ENCODE results near the gene CEP95. TPM values are rescaled to one million over a fixed set of nuclear protein-coding genes. Genes with fewer than 3 reads are reported as not detected.

The CEP95 gene
- total and polyA plus RNA-seq, 9 donors: 35.5 to 62.7 (median 42.0) TPM

- DNase-seq: no peak
- H3K27me3 ChIP-seq (ENCODE audit: control insufficient read depth, insufficient read depth, low read length): peaks cover 5% of the 10 kb centered on the region
- H3K27ac ChIP-seq (ENCODE audit: low read length): no peak overlapping the region
- no peak overlapping the region for H3K4me3 ChIP-seq (ENCODE audit: low read length)
- no peaks in the 10 kb centered on the region for H3K36me3 ChIP-seq (ENCODE audit: control insufficient read depth, insufficient read depth, low read length)
- peaks cover 2% of the 10 kb centered on the region for H3K9me3 ChIP-seq (replicated peaks; ENCODE audit: control insufficient read depth, low read depth, low read length)
- 17% methylated on average over 1 of the region's 4 CpGs for WGBS (ENCODE audit: insufficient coverage)
- H3K4me1 ChIP-seq (ENCODE audit: control insufficient read depth, insufficient read depth, low read length): peaks cover 3% of the 10 kb centered on the region
Measured at GRCh38 chr17:64470625-64471024, 36.2 kb upstream of the CEP95 start.

GRCh38 chr17:64471440-64471839 is 35.3 kb upstream of the CEP95 start:
- WGBS (ENCODE audit: insufficient coverage): no CpG with 5 or more reads among the region's 3 CpGs
- H3K36me3 ChIP-seq (ENCODE audit: control insufficient read depth, insufficient read depth, low read length): no peaks in the 10 kb centered on the region
- H3K27me3 ChIP-seq (ENCODE audit: control insufficient read depth, insufficient read depth, low read length): peaks cover 3% of the 10 kb centered on the region
- H3K27ac ChIP-seq (ENCODE audit: low read length): no peak overlapping the region
- no peak overlapping the region for H3K4me3 ChIP-seq (ENCODE audit: low read length)
- peaks cover under 1% of the 10 kb centered on the region for H3K9me3 ChIP-seq (replicated peaks; ENCODE audit: control insufficient read depth, low read depth, low read length)
- peaks cover 2% of the 10 kb centered on the region for H3K4me1 ChIP-seq (ENCODE audit: control insufficient read depth, insufficient read depth, low read length)
- no peak for DNase-seq

- Histone ChIP-seq H3K27me3 (ENCODE audit: control insufficient read depth, insufficient read depth, low read length) (no peaks in the 10 kb centered on the region), H3K4me1 (ENCODE audit: control insufficient read depth, insufficient read depth, low read length) (no peaks in the 10 kb centered on the region), H3K36me3 (ENCODE audit: control insufficient read depth, insufficient read depth, low read length) (peaks cover 2% of the 10 kb centered on the region), H3K9me3 (replicated peaks; ENCODE audit: control insufficient read depth, low read depth, low read length) (no peaks in the 10 kb centered on the region), H3K4me3 (ENCODE audit: low read length) (no peak overlapping the region), H3K27ac (ENCODE audit: low read length) (no peak overlapping the region)
- no CpG with 5 or more reads among the region's 2 CpGs for WGBS (ENCODE audit: insufficient coverage)
- no peak for DNase-seq
Measured at GRCh38 chr17:64472564-64472963, 34.2 kb upstream of the CEP95 start.

GRCh38 chr17:64477849-64478248 is 28.9 kb upstream of the CEP95 start:
- H3K9me3 ChIP-seq (replicated peaks; ENCODE audit: control insufficient read depth, low read depth, low read length): no peaks in the 10 kb centered on the region
- WGBS (ENCODE audit: insufficient coverage): no CpG with 5 or more reads among the region's 1 CpG
- H3K27ac ChIP-seq (ENCODE audit: low read length): no peak overlapping the region

GRCh38 chr17:64480951-64481350 is 25.8 kb upstream of the CEP95 start:
- H3K27me3 ChIP-seq (ENCODE audit: control insufficient read depth, insufficient read depth, low read length): no peaks in the 10 kb centered on the region
- WGBS (ENCODE audit: insufficient coverage): no CpG with 5 or more reads among the region's 1 CpG
- H3K9me3 ChIP-seq (replicated peaks; ENCODE audit: control insufficient read depth, low read depth, low read length): no peaks in the 10 kb centered on the region
- H3K4me1 ChIP-seq (ENCODE audit: control insufficient read depth, insufficient read depth, low read length): no peaks in the 10 kb centered on the region
- H3K4me3 ChIP-seq (ENCODE audit: low read length): no peak overlapping the region
- peaks cover 40% of the 10 kb centered on the region for H3K36me3 ChIP-seq (ENCODE audit: control insufficient read depth, insufficient read depth, low read length)
- DNase-seq: no peak
- H3K27ac ChIP-seq (ENCODE audit: low read length): no peak overlapping the region

More at GRCh38 chr17:64477849-64478248, 28.9 kb upstream of the CEP95 start:
- Histone ChIP-seq H3K4me1 (ENCODE audit: control insufficient read depth, insufficient read depth, low read length) (no peaks in the 10 kb centered on the region), H3K36me3 (ENCODE audit: control insufficient read depth, insufficient read depth, low read length) (peaks cover 21% of the 10 kb centered on the region), H3K27me3 (ENCODE audit: control insufficient read depth, insufficient read depth, low read length) (no peaks in the 10 kb centered on the region), H3K4me3 (ENCODE audit: low read length) (no peak overlapping the region)
- DNase-seq: no peak

GRCh38 chr17:64484380-64484779 is 22.4 kb upstream of the CEP95 start:
- H3K27me3 ChIP-seq (ENCODE audit: control insufficient read depth, insufficient read depth, low read length): no peaks in the 10 kb centered on the region
- H3K27ac ChIP-seq (ENCODE audit: low read length): no peak overlapping the region
- no peaks in the 10 kb centered on the region for H3K4me1 ChIP-seq (ENCODE audit: control insufficient read depth, insufficient read depth, low read length)
- peaks cover 46% of the 10 kb centered on the region for H3K36me3 ChIP-seq (ENCODE audit: control insufficient read depth, insufficient read depth, low read length)
- WGBS (ENCODE audit: insufficient coverage): 83% methylated on average over 1 of the region's 3 CpGs
- no peak for DNase-seq
- no peaks in the 10 kb centered on the region for H3K9me3 ChIP-seq (replicated peaks; ENCODE audit: control insufficient read depth, low read depth, low read length)
- H3K4me3 ChIP-seq (ENCODE audit: low read length): no peak overlapping the region

- Histone ChIP-seq H3K4me3 (ENCODE audit: low read length) (no peak overlapping the region), H3K9me3 (replicated peaks; ENCODE audit: control insufficient read depth, low read depth, low read length) (no peaks in the 10 kb centered on the region), H3K36me3 (ENCODE audit: control insufficient read depth, insufficient read depth, low read length) (peaks cover 46% of the 10 kb centered on the region), H3K27ac (ENCODE audit: low read length) (no peak overlapping the region), H3K4me1 (ENCODE audit: control insufficient read depth, insufficient read depth, low read length) (no peaks in the 10 kb centered on the region), H3K27me3 (ENCODE audit: control insufficient read depth, insufficient read depth, low read length) (no peaks in the 10 kb centered on the region)
- no CpG with 5 or more reads among the region's 2 CpGs for WGBS (ENCODE audit: insufficient coverage)
- no peak for DNase-seq
Measured at GRCh38 chr17:64488301-64488700, 18.5 kb upstream of the CEP95 start.

GRCh38 chr17:64491034-64491860 is 15.5 kb upstream of the CEP95 start:
- Histone ChIP-seq H3K4me3 (ENCODE audit: low read length) (no peak overlapping the region), H3K27ac (ENCODE audit: low read length) (no peak overlapping the region), H3K27me3 (ENCODE audit: control insufficient read depth, insufficient read depth, low read length) (no peaks in the 10 kb centered on the region), H3K36me3 (ENCODE audit: control insufficient read depth, insufficient read depth, low read length) (peaks cover 28% of the 10 kb centered on the region), H3K9me3 (replicated peaks; ENCODE audit: control insufficient read depth, low read depth, low read length) (no peaks in the 10 kb centered on the region), H3K4me1 (ENCODE audit: control insufficient read depth, insufficient read depth, low read length) (peaks cover 6% of the 10 kb centered on the region)
- DNase-seq: no peak
- WGBS (ENCODE audit: insufficient coverage): 95% methylated on average over 8 of the region's 13 CpGs

GRCh38 chr17:64491994-64492393 is 14.8 kb upstream of the CEP95 start:
- no CpG with 5 or more reads among the region's 3 CpGs for WGBS (ENCODE audit: insufficient coverage)
- H3K36me3 ChIP-seq (ENCODE audit: control insufficient read depth, insufficient read depth, low read length): peaks cover 28% of the 10 kb centered on the region
- DNase-seq: no peak

GRCh38 chr17:64492481-64493109 is 14.2 kb upstream of the CEP95 start:
- Histone ChIP-seq H3K36me3 (ENCODE audit: control insufficient read depth, insufficient read depth, low read length) (peaks cover 30% of the 10 kb centered on the region), H3K9me3 (replicated peaks; ENCODE audit: control insufficient read depth, low read depth, low read length) (no peaks in the 10 kb centered on the region), H3K4me3 (ENCODE audit: low read length) (no peak overlapping the region), H3K27me3 (ENCODE audit: control insufficient read depth, insufficient read depth, low read length) (no peaks in the 10 kb centered on the region), H3K27ac (ENCODE audit: low read length) (no peak overlapping the region), H3K4me1 (ENCODE audit: control insufficient read depth, insufficient read depth, low read length) (peaks cover 9% of the 10 kb centered on the region)
- 100% methylated on average over 1 of the region's 6 CpGs for WGBS (ENCODE audit: insufficient coverage)
- DNase-seq: no peak

More at GRCh38 chr17:64491994-64492393, 14.8 kb upstream of the CEP95 start:
- peaks cover 6% of the 10 kb centered on the region for H3K4me1 ChIP-seq (ENCODE audit: control insufficient read depth, insufficient read depth, low read length)
- H3K9me3 ChIP-seq (replicated peaks; ENCODE audit: control insufficient read depth, low read depth, low read length): no peaks in the 10 kb centered on the region
- no peak overlapping the region for H3K27ac ChIP-seq (ENCODE audit: low read length)
- no peak overlapping the region for H3K4me3 ChIP-seq (ENCODE audit: low read length)
- no peaks in the 10 kb centered on the region for H3K27me3 ChIP-seq (ENCODE audit: control insufficient read depth, insufficient read depth, low read length)
